ENCODE results near the gene RUFY4. TPM values are rescaled to one million over a fixed set of nuclear protein-coding genes. Genes with fewer than 3 reads are reported as not detected.

The RUFY4 gene
- polyA plus RNA-seq, 1 donor (not counting 4 experiments of a cell fraction or from before 2014, with no cell fraction given), result not detected

DNA sequence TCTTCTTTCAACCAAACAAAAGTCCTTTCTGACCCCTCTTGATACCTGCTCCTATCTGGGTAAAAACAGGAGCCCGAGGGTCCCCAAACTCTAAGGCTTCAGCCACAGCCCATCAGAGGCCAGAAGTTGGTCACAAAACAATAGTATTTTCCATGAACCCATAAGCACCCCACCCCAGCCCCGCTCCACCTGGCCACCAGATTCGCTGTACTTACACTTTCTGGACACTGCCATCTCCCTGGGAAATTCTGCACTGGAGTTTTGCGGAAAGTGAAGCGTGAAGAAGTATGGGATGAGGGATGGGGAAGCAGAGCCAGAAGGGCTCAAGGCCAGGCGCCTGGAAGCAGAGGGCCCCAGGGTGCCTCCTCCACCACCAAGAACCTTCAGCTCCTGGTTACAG, 5.2 kb upstream of the RUFY4 start:
- H3K9me1 ChIP-seq (ENCODE audit: control insufficient read depth, extremely low read depth, insufficient read depth, low read length), result no peaks in the 10 kb centered on the region
- H2AFZ ChIP-seq (ENCODE audit: control insufficient read depth, low read length), result no peak overlapping the region
- FAIRE-seq, result no peak
- H3K36me3 ChIP-seq (ENCODE audit: control insufficient read depth in 2 of 2, extremely low read depth in 1 of 2, insufficient read depth in 2 of 2, low read length in 2 of 2), result no peaks in the 10 kb centered on the region
- H4K20me1 ChIP-seq (ENCODE audit: control insufficient read depth, extremely low read depth, insufficient read depth, low read length), result no peaks in the 10 kb centered on the region
- H3K79me2 ChIP-seq (ENCODE audit: control insufficient read depth, insufficient read depth, low read length), result no peaks in the 10 kb centered on the region
- no peaks in the 10 kb centered on the region for H3K4me1 ChIP-seq (ENCODE audit: control insufficient read depth, extremely low read depth, insufficient read depth, low read length)
- no peak overlapping the region for H3K4me3 ChIP-seq (ENCODE audit: control insufficient read depth in 2 of 3, extremely low read depth in 1 of 3, insufficient read depth in 2 of 3, low read depth in 1 of 3, low read length in 3 of 3)
- DNase-seq (ENCODE audit: low read depth, low spot score), result no peak
- no peak overlapping the region for H3K27ac ChIP-seq (ENCODE audit: control insufficient read depth, insufficient read depth, low read length)
- no peak overlapping the region for H3K4me2 ChIP-seq (ENCODE audit: control insufficient read depth, extremely low read depth, insufficient read depth, low read depth, low read length)
- dilution Hi-C loops (cut with MboI; ENCODE audit: extremely low pct_ligation_motif_present, low sequenced_read_pairs), result no loop called here
- peaks cover 55% of the 10 kb centered on the region for H3K27me3 ChIP-seq (ENCODE audit: control insufficient read depth, extremely low read depth, insufficient read depth, low read length)
- TF ChIP-seq, protein P1, sequence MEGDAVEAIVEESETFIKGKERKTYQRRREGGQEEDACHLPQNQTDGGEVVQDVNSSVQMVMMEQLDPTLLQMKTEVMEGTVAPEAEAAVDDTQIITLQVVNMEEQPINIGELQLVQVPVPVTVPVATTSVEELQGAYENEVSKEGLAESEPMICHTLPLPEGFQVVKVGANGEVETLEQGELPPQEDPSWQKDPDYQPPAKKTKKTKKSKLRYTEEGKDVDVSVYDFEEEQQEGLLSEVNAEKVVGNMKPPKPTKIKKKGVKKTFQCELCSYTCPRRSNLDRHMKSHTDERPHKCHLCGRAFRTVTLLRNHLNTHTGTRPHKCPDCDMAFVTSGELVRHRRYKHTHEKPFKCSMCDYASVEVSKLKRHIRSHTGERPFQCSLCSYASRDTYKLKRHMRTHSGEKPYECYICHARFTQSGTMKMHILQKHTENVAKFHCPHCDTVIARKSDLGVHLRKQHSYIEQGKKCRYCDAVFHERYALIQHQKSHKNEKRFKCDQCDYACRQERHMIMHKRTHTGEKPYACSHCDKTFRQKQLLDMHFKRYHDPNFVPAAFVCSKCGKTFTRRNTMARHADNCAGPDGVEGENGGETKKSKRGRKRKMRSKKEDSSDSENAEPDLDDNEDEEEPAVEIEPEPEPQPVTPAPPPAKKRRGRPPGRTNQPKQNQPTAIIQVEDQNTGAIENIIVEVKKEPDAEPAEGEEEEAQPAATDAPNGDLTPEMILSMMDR (optimal IDR thresholded peaks at IDR 0.05 in 1 of 3, IDR thresholded peaks at IDR 0.05 in 1 of 3, conservative IDR thresholded peaks at IDR 0.05 in 1 of 3; ENCODE audit: extremely low read depth in 1 of 3, insufficient read depth in 2 of 3, low read length in 3 of 3), result no peak
- no peak for TF ChIP-seq EZH2 (IDR thresholded peaks at IDR 0.05; ENCODE audit: low read length)
- no peak overlapping the region for H3K9ac ChIP-seq (ENCODE audit: control insufficient read depth, extremely low read depth, insufficient read depth, low read length)
- no peaks in the 10 kb centered on the region for H3K9me3 ChIP-seq (ENCODE audit: control insufficient read depth, low read depth, low read length)

DNA sequence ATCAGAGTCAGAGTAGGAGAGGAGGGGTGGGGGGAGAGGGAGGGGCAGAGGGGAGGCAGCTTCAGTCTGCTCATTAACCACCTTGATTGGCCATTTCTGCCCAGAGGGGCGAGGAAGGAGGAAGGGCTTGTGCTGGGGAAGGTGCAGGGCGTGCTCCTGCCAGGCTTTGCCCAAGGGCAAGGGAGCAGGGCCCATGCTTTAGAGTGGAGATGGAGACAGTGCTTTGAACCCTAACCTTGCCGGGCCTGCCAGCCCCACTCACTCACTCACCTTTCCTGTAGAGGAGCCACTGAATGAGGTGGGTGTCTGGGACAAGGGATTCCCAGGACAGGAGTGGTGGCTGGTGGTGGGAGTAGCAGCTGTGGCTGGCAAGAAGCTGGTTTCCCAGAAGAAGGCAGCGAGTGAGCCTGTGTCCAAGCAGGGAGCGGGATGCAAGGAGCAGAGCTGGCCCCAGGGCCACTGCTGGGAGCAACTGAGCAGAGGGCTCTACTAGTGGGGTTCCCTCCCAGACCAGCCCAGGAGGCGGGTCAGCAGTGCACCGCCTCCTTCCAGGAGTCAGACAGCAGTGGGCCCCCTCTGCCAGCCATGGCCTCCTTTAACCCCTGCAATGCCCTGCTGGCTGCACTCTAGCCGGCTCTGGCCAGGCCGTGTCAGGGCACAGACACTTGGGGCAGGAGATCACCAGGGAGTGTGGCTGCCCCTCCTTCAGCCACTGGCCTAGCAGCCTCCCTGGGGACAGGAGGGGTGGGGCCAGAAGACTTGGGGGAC, 3.6 kb upstream of the RUFY4 start:
- no peaks in the 10 kb centered on the region for H4K20me1 ChIP-seq (ENCODE audit: control insufficient read depth, extremely low read depth, insufficient read depth, low read length)

More for the DNA sequence above, 3.6 kb upstream of the RUFY4 start:
- H3K9me1 ChIP-seq (ENCODE audit: control insufficient read depth, extremely low read depth, insufficient read depth, low read length), result no peaks in the 10 kb centered on the region
- no peak overlapping the region for H3K4me2 ChIP-seq (ENCODE audit: control insufficient read depth, extremely low read depth, insufficient read depth, low read depth, low read length)
- no peak overlapping the region for H3K27ac ChIP-seq (ENCODE audit: control insufficient read depth, insufficient read depth, low read length)
- TF ChIP-seq EZH2 (IDR thresholded peaks at IDR 0.05; ENCODE audit: low read length), result no peak
- TF ChIP-seq, protein P1 (optimal IDR thresholded peaks at IDR 0.05 in 1 of 3, IDR thresholded peaks at IDR 0.05 in 1 of 3, conservative IDR thresholded peaks at IDR 0.05 in 1 of 3; ENCODE audit: extremely low read depth in 1 of 3, insufficient read depth in 2 of 3, low read length in 3 of 3), result no peak
- no peaks in the 10 kb centered on the region for H3K9me3 ChIP-seq (ENCODE audit: control insufficient read depth, low read depth, low read length)
- no peak for DNase-seq (ENCODE audit: low read depth, low spot score)
- no peaks in the 10 kb centered on the region for H3K4me1 ChIP-seq (ENCODE audit: control insufficient read depth, extremely low read depth, insufficient read depth, low read length)
- H3K27me3 ChIP-seq (ENCODE audit: control insufficient read depth, extremely low read depth, insufficient read depth, low read length), result peaks cover 48% of the 10 kb centered on the region
- FAIRE-seq, result no peak
- dilution Hi-C loops (cut with MboI; ENCODE audit: extremely low pct_ligation_motif_present, low sequenced_read_pairs), result no loop called here
- H3K36me3 ChIP-seq (ENCODE audit: control insufficient read depth in 2 of 2, extremely low read depth in 1 of 2, insufficient read depth in 2 of 2, low read length in 2 of 2), result no peaks in the 10 kb centered on the region
- H3K4me3 ChIP-seq (ENCODE audit: control insufficient read depth in 2 of 3, extremely low read depth in 1 of 3, insufficient read depth in 2 of 3, low read depth in 1 of 3, low read length in 3 of 3), result no peak overlapping the region
- H3K79me2 ChIP-seq (ENCODE audit: control insufficient read depth, insufficient read depth, low read length), result no peaks in the 10 kb centered on the region
- no peak overlapping the region for H2AFZ ChIP-seq (ENCODE audit: control insufficient read depth, low read length)
- H3K9ac ChIP-seq (ENCODE audit: control insufficient read depth, extremely low read depth, insufficient read depth, low read length), result no peak overlapping the region
